KMS-11 (cell line): ENCODE measurements around the gene ZMYND19.
"Not testable (repeated sequence)": the region's sequence is repeated elsewhere in the genome, so short reads cannot be mapped to it uniquely, and the experiment has no call there.

Source experiments
- H2AFZ ChIP-seq: fragments of 200-600 bp; sonication (generic); 2 replicates; pipeline ENCODE4 v1.6.1; 2016; ENCODE audit warnings: antibody characterized with exemption, mixed run types, low read depth
- H3K27ac ChIP-seq: fragments of 200-600 bp; sonication (generic); 2 replicates; pipeline ENCODE4 v1.6.1; 2016; ENCODE audit warnings: mild to moderate bottlenecking, mixed run types
- H3K27me3 ChIP-seq: fragments of 200-600 bp; sonication (generic); 2 replicates; pipeline ENCODE4 v1.6.1; 2017; ENCODE audit warnings: mild to moderate bottlenecking, low read depth, mixed run types, moderate library complexity; ENCODE audit not compliant: insufficient read depth
- H3K36me3 ChIP-seq: fragments of 200-600 bp; sonication (generic); 2 replicates; pipeline ENCODE4 v1.6.1; 2017; ENCODE audit warnings: mild to moderate bottlenecking, mixed run types; ENCODE audit not compliant: insufficient read depth
- H3K4me1 ChIP-seq: fragments of 200-600 bp; sonication (generic); 2 replicates; pipeline ENCODE4 v1.6.1; 2016; ENCODE audit warnings: mild to moderate bottlenecking, low read depth, mixed run types; ENCODE audit not compliant: poor library complexity, severe bottlenecking
- H3K4me2 ChIP-seq: fragments of 200-600 bp; sonication (generic); 2 replicates; pipeline ENCODE4 v1.7.0; 2016; ENCODE audit warnings: mild to moderate bottlenecking, mixed run types
- H3K4me3 ChIP-seq: fragments of 200-600 bp; sonication (generic); IDR thresholded peaks from 2 replicates; pipeline ENCODE4 v1.6.1; 2017; ENCODE audit warnings: low read depth, low read length, mixed read lengths; ENCODE audit not compliant: insufficient read depth
- H3K79me2 ChIP-seq: fragments of 200-600 bp; sonication (generic); 2 replicates; pipeline ENCODE4 v1.6.1; 2016; ENCODE audit warnings: low read depth, mixed run types; ENCODE audit not compliant: insufficient read depth
- H3K9ac ChIP-seq: fragments of 200-600 bp; sonication (generic); 2 replicates; pipeline ENCODE4 v1.6.1; 2016; ENCODE audit warnings: mild to moderate bottlenecking, mixed run types
- H4K20me1 ChIP-seq: fragments of 200-600 bp; sonication (generic); 2 replicates; pipeline ENCODE4 v1.6.1; 2016; ENCODE audit warnings: mild to moderate bottlenecking, mixed run types; ENCODE audit not compliant: insufficient read depth
- CTCF ChIP-seq: fragments of 200-600 bp; sonication (generic); conservative IDR thresholded peaks from 2 replicates; pipeline ENCODE4 v1.6.1; 2017; ENCODE audit warnings: low read depth, mild to moderate bottlenecking, antibody characterized with exemption, low read length, moderate library complexity, mixed read lengths

The ZMYND19 gene

GRCh38 chr9:137603879-137604278 lies 13.6 kb upstream of the ZMYND19 start:
- peaks cover 15% of the 10 kb centered on the region for H3K4me1 ChIP-seq
- no peak overlapping the region for H3K9ac ChIP-seq
- H3K36me3 ChIP-seq = no peaks in the 10 kb centered on the region
- H3K79me2 ChIP-seq = no peaks in the 10 kb centered on the region
- no peak for TF ChIP-seq CTCF
- H3K4me3 ChIP-seq = no peak overlapping the region
- H3K27ac ChIP-seq = no peak overlapping the region
- no peaks in the 10 kb centered on the region for H4K20me1 ChIP-seq
- no peak overlapping the region for H2AFZ ChIP-seq
- H3K4me2 ChIP-seq = no peak overlapping the region
- peaks cover 7% of the 10 kb centered on the region; the same call in 1 of the 2 replicates for H3K27me3 ChIP-seq

GRCh38 chr9:137602661-137603060 lies 12.3 kb upstream of the ZMYND19 start:
- H3K79me2 ChIP-seq = no peaks in the 10 kb centered on the region
- no peaks in the 10 kb centered on the region for H4K20me1 ChIP-seq
- H3K27ac ChIP-seq = no peak overlapping the region
- H3K4me1 ChIP-seq = peaks cover 15% of the 10 kb centered on the region
- TF ChIP-seq CTCF = no peak
- H3K4me3 ChIP-seq = no peak overlapping the region
- H3K9ac ChIP-seq = no peak overlapping the region
- 0 out of 2 replicates have a peak overlapping the region, but pooled peaks have one; percentile 7 for H3K4me2 ChIP-seq
- no peaks in the 10 kb centered on the region for H3K36me3 ChIP-seq
- H2AFZ ChIP-seq = peak overlapping the region; percentile 21; the same call in 1 of the 2 replicates
- peaks cover 7% of the 10 kb centered on the region; the same call in 1 of the 2 replicates for H3K27me3 ChIP-seq

GRCh38 chr9:137598943-137599342 lies 8.6 kb upstream of the ZMYND19 start:
- H4K20me1 ChIP-seq = no peaks in the 10 kb centered on the region
- peaks cover 3% of the 10 kb centered on the region; the same call in 1 of the 2 replicates for H3K27me3 ChIP-seq
- H3K4me1 ChIP-seq = peaks cover 6% of the 10 kb centered on the region
- H3K79me2 ChIP-seq = no peaks in the 10 kb centered on the region
- no peak overlapping the region for H2AFZ ChIP-seq
- H3K27ac ChIP-seq = no peak overlapping the region
- no peak for TF ChIP-seq CTCF
- no peak overlapping the region for H3K9ac ChIP-seq
- H3K36me3 ChIP-seq = no peaks in the 10 kb centered on the region
- H3K4me3 ChIP-seq = no peak overlapping the region
- no peak overlapping the region for H3K4me2 ChIP-seq

GRCh38 chr9:137596577-137596976 lies 6.3 kb upstream of the ZMYND19 start:
- not testable (repeated sequence) for H3K27ac ChIP-seq, H3K4me1 ChIP-seq, H3K4me3 ChIP-seq, H3K36me3 ChIP-seq, H3K79me2 ChIP-seq, H3K27me3 ChIP-seq, H3K4me2 ChIP-seq, H2AFZ ChIP-seq, H3K9ac ChIP-seq, H4K20me1 ChIP-seq

GRCh38 chr9:137593176-137593575 lies 2.9 kb upstream of the ZMYND19 start:
- no peak overlapping the region for H3K27ac ChIP-seq

More at GRCh38 chr9:137593176-137593575, 2.9 kb upstream of the ZMYND19 start:
- H4K20me1 ChIP-seq = 0 out of 2 replicates have a peak, but pooled peaks cover 4% of the 10 kb centered on the region
- peaks cover 14% of the 10 kb centered on the region; the same call in 1 of the 2 replicates for H3K79me2 ChIP-seq
- no peaks in the 10 kb centered on the region for H3K36me3 ChIP-seq
- no peak overlapping the region for H3K4me3 ChIP-seq
- H3K4me2 ChIP-seq = no peak overlapping the region
- H3K4me1 ChIP-seq = peaks cover 11% of the 10 kb centered on the region
- H3K27me3 ChIP-seq = no peaks in the 10 kb centered on the region
- H2AFZ ChIP-seq = no peak overlapping the region
- no peak for TF ChIP-seq CTCF
- H3K9ac ChIP-seq = no peak overlapping the region
